IMR-90 (cell line): Measurements from ENCODE around the gene ITCH.

Experiments
- POLR2A ChIP-seq: IDR thresholded peaks from 2 replicates; pipeline ENCODE4 v1.6.1; 2012; ENCODE audit warnings: mild to moderate bottlenecking, low read depth, low read length
- TF ChIP-seq, protein P1 (sequence below): conservative IDR thresholded peaks from 2 replicates; pipeline ENCODE4 v1.5.1; 2012; ENCODE audit warnings: mild to moderate bottlenecking, low read depth, low read length, improper control_type of control experiment

DNA sequence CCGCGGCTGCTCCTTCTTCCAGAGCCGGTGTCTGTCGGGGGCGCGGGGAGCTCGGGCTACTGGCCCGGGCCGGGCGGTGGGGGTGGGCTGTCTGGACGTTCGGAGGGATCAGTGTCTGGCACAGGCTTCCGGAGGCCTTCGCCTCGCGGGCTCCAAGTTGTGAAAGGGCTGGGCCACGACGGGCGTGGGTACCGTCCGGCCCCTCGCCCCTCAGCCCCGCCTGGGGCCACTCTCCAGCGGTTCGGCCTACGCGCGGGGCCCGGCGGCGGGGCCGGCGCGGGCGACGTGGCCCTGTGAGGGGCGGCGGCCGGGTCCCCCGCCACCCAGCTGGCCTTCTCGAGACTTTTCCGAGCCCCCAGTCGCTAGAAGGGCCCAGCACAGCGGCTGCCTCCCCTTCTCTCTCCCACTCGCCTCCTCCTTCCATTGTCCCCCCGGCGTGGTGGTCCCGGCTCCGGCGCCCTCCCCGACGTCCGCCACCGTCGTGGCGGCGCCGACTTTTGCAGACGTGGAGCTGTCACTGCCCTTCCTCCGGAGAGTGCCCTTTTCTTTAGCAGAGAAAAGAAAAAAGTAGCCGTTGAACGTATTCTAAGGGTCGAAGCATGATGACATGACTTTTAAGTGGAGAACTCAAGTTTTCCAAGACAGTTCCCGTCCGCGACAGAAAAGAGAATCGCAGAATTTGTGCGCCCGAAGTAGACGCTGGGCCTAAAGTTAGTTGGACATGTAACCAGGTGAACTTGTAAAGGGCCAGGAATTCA lies 571 bp downstream of the ITCH start:
- no peak; the same call in 1 of the 2 replicates for TF ChIP-seq POLR2A
- TF ChIP-seq, protein P1, sequence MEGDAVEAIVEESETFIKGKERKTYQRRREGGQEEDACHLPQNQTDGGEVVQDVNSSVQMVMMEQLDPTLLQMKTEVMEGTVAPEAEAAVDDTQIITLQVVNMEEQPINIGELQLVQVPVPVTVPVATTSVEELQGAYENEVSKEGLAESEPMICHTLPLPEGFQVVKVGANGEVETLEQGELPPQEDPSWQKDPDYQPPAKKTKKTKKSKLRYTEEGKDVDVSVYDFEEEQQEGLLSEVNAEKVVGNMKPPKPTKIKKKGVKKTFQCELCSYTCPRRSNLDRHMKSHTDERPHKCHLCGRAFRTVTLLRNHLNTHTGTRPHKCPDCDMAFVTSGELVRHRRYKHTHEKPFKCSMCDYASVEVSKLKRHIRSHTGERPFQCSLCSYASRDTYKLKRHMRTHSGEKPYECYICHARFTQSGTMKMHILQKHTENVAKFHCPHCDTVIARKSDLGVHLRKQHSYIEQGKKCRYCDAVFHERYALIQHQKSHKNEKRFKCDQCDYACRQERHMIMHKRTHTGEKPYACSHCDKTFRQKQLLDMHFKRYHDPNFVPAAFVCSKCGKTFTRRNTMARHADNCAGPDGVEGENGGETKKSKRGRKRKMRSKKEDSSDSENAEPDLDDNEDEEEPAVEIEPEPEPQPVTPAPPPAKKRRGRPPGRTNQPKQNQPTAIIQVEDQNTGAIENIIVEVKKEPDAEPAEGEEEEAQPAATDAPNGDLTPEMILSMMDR = no peak
